Coronary artery (tissue), 2 donors: ENCODE data around the gene CEMIP2.
"Not testable (repeated sequence)": the region's sequence is repeated elsewhere in the genome, so short reads cannot be mapped to it uniquely, and the experiment has no call there.

Source experiments
- DNase-seq: peaks from one replicate; pipeline ENCODE4 v3.0.0-alpha.2; 2017; ENCODE audit warnings: low spot score
- H3K27ac ChIP-seq, 2 donors: fragments of 200-600 bp; sonication (generic); one replicate each; pipeline ENCODE4 v1.5.1; 2016 to 2019
- H3K4me3 ChIP-seq: fragments of 200-600 bp; sonication (generic); 2 replicates; pipeline ENCODE4 v1.5.1; 2016; ENCODE audit warnings: mild to moderate bottlenecking, moderate library complexity
- CTCF ChIP-seq: fragments of 200-600 bp; sonication (generic); IDR thresholded peaks from one replicate; pipeline ENCODE4 v1.5.1; 2019; ENCODE audit warnings: antibody characterized with exemption

CEMIP2 gene

DNA sequence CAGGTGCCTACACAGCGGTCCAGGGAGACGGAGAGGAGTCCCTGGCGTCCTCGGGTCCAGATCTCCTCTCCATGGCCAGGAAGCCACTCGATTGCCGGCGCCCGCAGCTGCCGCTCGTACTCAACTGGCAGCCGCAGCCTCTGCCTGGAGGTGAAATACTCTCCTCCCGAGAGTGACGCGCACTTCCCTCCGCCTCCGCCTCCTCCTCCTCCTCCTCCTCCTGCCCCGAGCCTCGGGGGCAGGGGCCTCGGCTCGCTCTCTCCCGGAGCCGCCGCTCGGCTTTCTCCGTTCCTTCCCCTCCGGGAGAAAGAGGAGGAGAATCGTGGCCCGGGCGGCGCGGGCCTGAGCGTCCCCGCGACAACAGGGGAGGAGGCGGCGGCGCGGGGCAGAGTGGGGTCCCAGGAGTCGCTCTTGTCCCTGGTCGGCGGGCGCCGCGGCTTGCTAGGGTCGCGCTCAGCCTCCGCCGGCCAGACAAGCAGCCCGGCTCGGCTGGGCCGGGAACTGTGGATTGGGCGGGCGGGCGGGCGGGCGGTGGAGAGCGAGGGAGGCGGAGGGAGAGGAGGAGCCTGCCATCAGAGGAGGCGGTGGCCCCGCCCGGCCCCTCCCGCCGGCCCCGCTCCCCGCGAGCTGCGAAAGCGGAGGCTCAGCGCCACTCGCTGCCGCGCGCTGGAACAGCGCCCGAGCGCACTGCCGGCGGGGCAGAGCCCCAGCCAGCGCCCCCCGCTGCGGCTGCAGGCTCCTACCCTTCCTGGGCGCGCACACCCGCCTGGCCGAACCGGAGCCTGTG lies at the start of gene CEMIP2:
Gene CEMIP2 (minus strand): TSS at position 126 of the 787 bp plus-strand sequence. CDS start 18,140 bp downstream, outside the sequence.
- peak within 1 kb of the TSS; percentile 90 to 99 for H3K27ac ChIP-seq
- DNase-seq: peak; percentile 91
- TF ChIP-seq CTCF: no peak
- H3K4me3 ChIP-seq: peak within 1 kb of the TSS; percentile 97

DNA sequence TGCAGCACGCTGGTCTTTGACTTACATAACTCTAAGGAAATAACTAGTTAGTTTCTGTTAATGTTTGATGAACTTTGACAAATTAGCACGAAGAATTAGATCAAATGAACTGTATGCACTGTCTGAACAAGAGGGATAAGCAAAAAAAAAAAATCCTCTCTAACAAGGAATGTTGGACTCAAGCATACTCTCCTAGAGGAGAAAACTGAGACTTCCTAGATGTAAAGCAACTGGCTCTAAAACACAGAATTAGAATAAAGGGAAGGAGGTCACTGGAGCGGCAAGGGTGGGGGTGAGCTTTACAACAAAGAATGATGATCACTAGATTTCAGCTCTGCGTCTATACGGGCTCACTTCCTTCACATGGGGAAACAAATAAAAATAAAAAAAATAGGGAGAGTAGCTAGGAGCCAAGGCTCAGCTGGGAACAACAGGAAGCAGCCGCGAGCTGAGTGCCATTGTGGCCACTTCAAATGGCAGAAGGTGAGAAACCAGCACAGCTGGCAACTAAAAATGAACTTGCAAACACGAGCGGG lies 48.7 kb upstream of the CEMIP2 start:
- H3K4me3 ChIP-seq: no peak overlapping the region
- DNase-seq: no peak
- H3K27ac ChIP-seq: peak overlapping the region in 1 of 2 donors; percentile 14
- no peak for TF ChIP-seq CTCF

GRCh38 chr9:71814815-71815214 lies 46.5 kb upstream of the CEMIP2 start:
- DNase-seq: no peak
- no peak for TF ChIP-seq CTCF
- no peak overlapping the region for H3K4me3 ChIP-seq
- no peak overlapping the region for H3K27ac ChIP-seq

DNA sequence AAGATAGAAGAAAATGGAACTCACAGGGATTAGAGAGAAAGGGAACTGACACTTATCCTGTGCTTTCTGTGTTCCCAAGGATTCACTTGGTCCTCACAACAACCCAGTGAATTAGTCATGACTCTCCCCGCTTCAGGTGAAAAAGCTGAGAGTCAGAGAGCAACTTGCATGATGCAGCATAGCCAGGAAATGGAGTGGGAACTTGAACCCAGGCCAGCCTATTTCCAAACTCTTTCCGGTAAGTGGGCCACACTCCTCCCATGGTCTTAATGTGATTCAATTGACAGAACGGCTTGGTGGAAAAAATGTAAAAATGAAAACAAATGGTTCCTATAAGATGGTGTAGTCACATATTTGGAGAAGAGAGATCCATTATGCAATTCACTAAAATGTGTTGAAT lies 45.9 kb upstream of the CEMIP2 start:
- DNase-seq: no peak
- Histone ChIP-seq H3K27ac (peak overlapping the region in 1 of 2 donors; percentile 35), H3K4me3 (no peak overlapping the region)
- TF ChIP-seq CTCF: no peak

DNA sequence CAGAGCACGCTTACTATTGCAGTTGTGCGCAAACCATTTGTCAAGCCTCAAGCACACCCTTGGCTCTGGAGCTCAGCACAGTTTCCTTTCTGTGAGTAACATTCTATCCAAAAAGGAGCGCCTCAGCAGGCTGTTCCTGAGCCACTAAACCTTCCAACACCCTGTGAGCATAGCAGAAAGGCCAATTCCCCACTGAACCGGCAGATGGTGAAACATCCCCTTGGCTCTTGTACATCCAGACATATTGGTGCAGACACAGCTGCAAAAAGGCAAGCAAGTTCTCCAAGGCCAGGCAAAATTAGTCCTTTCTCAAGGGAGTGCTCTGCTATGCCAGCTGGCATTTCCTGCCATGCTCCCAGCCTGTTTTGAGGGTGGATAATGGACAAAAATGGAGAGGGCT lies 44.1 kb upstream of the CEMIP2 start:
- TF ChIP-seq CTCF: no peak
- H3K4me3 ChIP-seq: no peak overlapping the region
- H3K27ac ChIP-seq: peak overlapping the region; percentile 23 to 62
- peak; percentile 76 for DNase-seq

GRCh38 chr9:71808068-71808467 lies 39.8 kb upstream of the CEMIP2 start:
- no peak overlapping the region for H3K27ac ChIP-seq
- no peak overlapping the region for H3K4me3 ChIP-seq
- no peak for DNase-seq
- no peak for TF ChIP-seq CTCF

- no peak overlapping the region for H3K27ac ChIP-seq
- no peak overlapping the region for H3K4me3 ChIP-seq
- no peak for DNase-seq
- TF ChIP-seq CTCF: peak; percentile 77
These were observed 38.6 kb upstream of the CEMIP2 start for GRCh38 chr9:71806901-71807307.

- H3K27ac ChIP-seq, H3K4me3 ChIP-seq, DNase-seq: not testable (repeated sequence)
These were observed 36.8 kb upstream of the CEMIP2 start for GRCh38 chr9:71805096-71805495.
